GM12878 (cell line): ENCODE results near the gene GGACT. TPM values are rescaled to one million over a fixed set of nuclear protein-coding genes. Genes with fewer than 3 reads are reported as not detected.

ENCODE experiments used
- ATAC-seq: fragments of 200-7000 bp; cut with Tn5 transposase; 3 replicates; pipeline ENCODE4 v1.9.1; 2020; ENCODE audit warnings: mild to moderate bottlenecking, moderate library complexity
- BruUV-seq: library from RNA; stranded (reverse); fragments of 400-500 nt; replicated peaks from 2 replicates; lab custom pipeline; 2021; lab: Mats Ljungman, UMichigan
- CTCF ChIA-PET: fragments of 300-600 bp; sonication (Branson Sonifier 250); formaldehyde crosslinking; extraction: SDS; loops from one replicate; lab custom pipeline; 2021; ENCODE audit warnings: inconsistent platforms; lab: Yijun Ruan, JAX
- POLR2A ChIA-PET: fragments of 350-600 bp; formaldehyde crosslinking; extraction: SDS; loops from one replicate; lab custom pipeline; 2021; ENCODE audit warnings: inconsistent platforms; lab: Charles Lee
- RAD21 ChIA-PET: fragments of 300-600 bp; sonication (Branson Sonifier 250); formaldehyde crosslinking; loops from one replicate; lab custom pipeline; 2023; ENCODE audit warnings: antibody characterized with exemption; ENCODE audit not compliant: unreplicated experiment; lab: Charles Lee
- SMC1A ChIA-PET: fragments of 300-600 bp; sonication (Branson Sonifier 250); formaldehyde crosslinking; loops from one replicate; lab custom pipeline; 2023; ENCODE audit not compliant: unreplicated experiment, uncharacterized antibody; lab: Charles Lee
- DNase-seq: peaks from one replicate; pipeline ENCODE4 v3.0.0-alpha.2; 2011; ENCODE audit warnings: low read depth, low spot score
- FAIRE-seq: peaks from 3 replicates; lab custom pipeline; 2011; peaks lifted over from hg19 to GRCh38; lab: Jason Lieb, UNC
- H2AFZ ChIP-seq: 2 replicates; pipeline ENCODE4 v1.6.0; 2011; ENCODE audit warnings: low read depth, low read length, control low read depth; ENCODE audit not compliant: control insufficient read depth
- H3K27ac ChIP-seq: 2 replicates; pipeline ENCODE4 v1.5.1; 2011; ENCODE audit warnings: control low read depth; ENCODE audit not compliant: control insufficient read depth, insufficient read depth
- H3K27me3 ChIP-seq, 2 experiments: replicated peaks in 1 of 2; 2 replicates each; pipeline versions ENCODE4 v1.6.0 to v1.6.1; 2011; ENCODE audit warnings: low read length in 1 of 2; ENCODE audit not compliant: control insufficient read depth in 2 of 2, insufficient read depth in 2 of 2
- H3K36me3 ChIP-seq, 2 experiments: 2 replicates each; pipeline ENCODE4 v1.5.1; 2011; ENCODE audit warnings: low read length in 1 of 2; ENCODE audit not compliant: control insufficient read depth in 2 of 2, insufficient read depth in 2 of 2
- H3K4me1 ChIP-seq: 2 replicates; pipeline ENCODE4 v1.6.1; 2011; ENCODE audit warnings: mild to moderate bottlenecking, low read length, moderate library complexity, mixed read lengths; ENCODE audit not compliant: control insufficient read depth, insufficient read depth
- H3K4me2 ChIP-seq: 2 replicates; pipeline ENCODE4 v1.6.0; 2011; ENCODE audit warnings: control low read depth; ENCODE audit not compliant: control insufficient read depth, insufficient read depth
- H3K4me3 ChIP-seq: fragments of 200-600 bp; sonication (generic); 2 replicates; pipeline ENCODE4 v1.5.1; 2016
- H3K79me2 ChIP-seq: 2 replicates; pipeline ENCODE4 v1.6.0; 2011; ENCODE audit warnings: low read length; ENCODE audit not compliant: control insufficient read depth, insufficient read depth
- H3K9ac ChIP-seq: 2 replicates; pipeline ENCODE4 v1.8.0; 2011; ENCODE audit warnings: low read length, control low read depth, mixed read lengths; ENCODE audit not compliant: control insufficient read depth, insufficient read depth
- H3K9me3 ChIP-seq: replicated peaks from 3 replicates; pipeline ENCODE4 v1.5.1; 2011; ENCODE audit warnings: mild to moderate bottlenecking, low read length; ENCODE audit not compliant: control insufficient read depth, insufficient read depth
- H4K20me1 ChIP-seq: 2 replicates; pipeline ENCODE4 v1.6.0; 2011; ENCODE audit not compliant: control insufficient read depth, insufficient read depth
- BRCA1 ChIP-seq: IDR thresholded peaks from 2 replicates; pipeline ENCODE4 v1.6.1; 2011; ENCODE audit warnings: low read depth, low read length, improper control_type of control experiment
- CHD1 ChIP-seq: IDR thresholded peaks from 2 replicates; pipeline ENCODE4 v1.6.1; 2012; ENCODE audit warnings: low read depth, low read length, improper control_type of control experiment
- DPF2 ChIP-seq: fragments of 450-650 bp; IDR thresholded peaks from 2 replicates; pipeline ENCODE4 v1.6.1; 2017; ENCODE audit warnings: mild to moderate bottlenecking
- EGR1 ChIP-seq, 2 experiments: IDR thresholded peaks; 1 replicate in 1 of 2; 2 replicates in 1 of 2; pipeline ENCODE4 v1.6.1; 2011 to 2012; ENCODE audit warnings: low read depth in 2 of 2, low read length in 2 of 2, borderline replicate concordance in 1 of 2, mild to moderate bottlenecking in 1 of 2, moderate library complexity in 1 of 2
- EP300 ChIP-seq, 2 experiments: fragments of 150-350 bp in 1 of 2; IDR thresholded peaks; 2 replicates each; pipeline ENCODE4 v1.6.1; 2011 to 2012; ENCODE audit warnings: low read depth in 2 of 2, low read length in 2 of 2, borderline replicate concordance in 1 of 2, improper control_type of control experiment in 1 of 2, inconsistent platforms in 1 of 2; ENCODE audit not compliant: control insufficient read depth in 1 of 2
- FOS ChIP-seq: IDR thresholded peaks from 3 replicates; pipeline ENCODE4 v1.6.1; 2011; ENCODE audit warnings: borderline replicate concordance; ENCODE audit not compliant: insufficient read length; ENCODE audit errors: extremely low read depth
- HCFC1 ChIP-seq: fragments of 150-350 bp; IDR thresholded peaks from 2 replicates; pipeline ENCODE4 v1.6.1; 2014; ENCODE audit warnings: low read length
- IKZF2 ChIP-seq, 2 experiments: fragments of 450-650 bp; IDR thresholded peaks; 2 replicates each; pipeline ENCODE4 v1.6.1; 2017; ENCODE audit warnings: mild to moderate bottlenecking in 2 of 2, moderate library complexity in 2 of 2
- NR2C2 ChIP-seq: IDR thresholded peaks from 2 replicates; pipeline ENCODE4 v1.6.1; 2011; ENCODE audit warnings: borderline replicate concordance, low read depth; ENCODE audit not compliant: control insufficient read depth, insufficient read length
- RCOR1 ChIP-seq: conservative IDR thresholded peaks from 2 replicates; pipeline ENCODE4 v1.6.1; 2012; ENCODE audit warnings: low read depth, low read length, improper control_type of control experiment
- SIX5 ChIP-seq: IDR thresholded peaks from 2 replicates; pipeline ENCODE4 v1.6.1; 2011; ENCODE audit warnings: mild to moderate bottlenecking, low read depth, low read length, moderate library complexity; ENCODE audit not compliant: severe bottlenecking
- SMAD5 ChIP-seq: IDR thresholded peaks from 2 replicates; pipeline ENCODE4 v1.6.1; 2016; ENCODE audit warnings: antibody characterized with exemption, low read depth
- SPI1 ChIP-seq: IDR thresholded peaks from 2 replicates; pipeline ENCODE4 v1.6.1; 2011; ENCODE audit warnings: low read depth, mild to moderate bottlenecking, low read length, moderate library complexity, borderline replicate concordance; ENCODE audit not compliant: insufficient read depth
- SRF ChIP-seq, 2 experiments: IDR thresholded peaks; 2 replicates each; pipeline ENCODE4 v1.6.1; 2011; ENCODE audit warnings: low read depth in 2 of 2, low read length in 2 of 2, mild to moderate bottlenecking in 1 of 2, moderate library complexity in 1 of 2
- TBL1XR1 ChIP-seq: IDR thresholded peaks from 2 replicates; pipeline ENCODE4 v1.6.1; 2012; ENCODE audit warnings: low read depth, low read length, improper control_type of control experiment
- TCF7 ChIP-seq: IDR thresholded peaks from 2 replicates; pipeline ENCODE4 v1.6.1; 2014; ENCODE audit warnings: antibody characterized with exemption, borderline replicate concordance
- ZBTB4 ChIP-seq: fragments of 450-650 bp; formaldehyde crosslinking; IDR thresholded peaks from 2 replicates; pipeline ENCODE4 v1.4.0; 2022; ENCODE audit warnings: mild to moderate bottlenecking, moderate library complexity
- WGBS: methylation state at CpG from one replicate; pipeline ENCODE4 v1.1.6; 2016; ENCODE audit warnings: low lambda C conversion rate; ENCODE audit not compliant: insufficient replicate concordance, insufficient coverage; ENCODE audit errors: missing lambda C conversion rate; 5-methylcytosine and 5-hydroxymethylcytosine counted together
- in situ Hi-C: fragments of 300-500 bp; cut with MboI; formaldehyde crosslinking; loops from 9 replicates; pipeline ENCODE4 v1.14.3; 2018; ENCODE audit warnings: mixed read lengths
- intact Hi-C: fragments of 100-400 bp; cut with micrococcal nuclease; formaldehyde crosslinking; loops from one replicate; pipeline ENCODE4 v1.14.2; 2022; ENCODE audit not compliant: unreplicated experiment
- polyA plus RNA-seq, 11 experiments: library from polyadenylated mRNA; depleted of rRNA in 4 of 11; unstranded in 6 of 11; stranded (reverse) in 5 of 11; fragments of >200 nt; fragmentation: Nextera tagmentation in 4 of 11; fragmentation: Illumina TruSeq in 1 of 11; extraction: Ambion mirVana in 4 of 11; extraction: Trizol in 1 of 11; gene quantifications; 1 replicate in 1 of 11; 2 replicates in 10 of 11; pipeline versions ENCODE4 v1.2.1 to v1.2.3, GENCODE V29; 2011 to 2016; ENCODE audit warnings: inconsistent platforms in 2 of 11, missing spikeins in 2 of 11, low read depth in 1 of 11
- total RNA-seq, 4 experiments: library from RNA; depleted of rRNA in 3 of 4; stranded (reverse); fragments of >200 nt in 3 of 4; fragmentation: Illumina TruSeq in 1 of 4; extraction: Trizol in 1 of 4; gene quantifications; 2 replicates each; pipeline versions ENCODE4 v1.2.1 to v1.2.3, GENCODE V29; 2013 to 2021

GGACT gene
- total and polyA plus RNA-seq, 10 of the 15 experiments (the other 5 are each of a cell fraction or from before 2014, with no cell fraction given), result 0.61 to 8.8 (median 4.2) TPM

GRCh38 chr13:100600915-100601314, 12.3 kb upstream of the GGACT start:
- DNase-seq, result no peak
- no TSS peak for BruUV-seq
- no peak for ATAC-seq
- H3K4me2 ChIP-seq, result no peak overlapping the region
- intact Hi-C loops (no loop called here), in situ Hi-C loops (no loop called here)
- no peak overlapping the region for H3K9ac ChIP-seq
- no peaks in the 10 kb centered on the region for H3K79me2 ChIP-seq
- no peaks in the 10 kb centered on the region for H3K36me3 ChIP-seq
- H4K20me1 ChIP-seq, result no peaks in the 10 kb centered on the region
- no peak overlapping the region for H3K27ac ChIP-seq
- no peak overlapping the region for H3K4me3 ChIP-seq
- RAD21 ChIA-PET, result no interaction called here
- H2AFZ ChIP-seq, result no peak overlapping the region
- 66% methylated on average over 6 of the region's 6 CpGs for WGBS
- SMC1A ChIA-PET, result no interaction called here
- POLR2A ChIA-PET, result no interaction called here
- TF ChIP-seq FOS (no peak), TBL1XR1 (no peak), TCF7 (no peak), RCOR1 (no peak), HCFC1 (no peak), IKZF2 (IDR thresholded peaks at IDR 0.05) (no peak), NR2C2 (no peak), EP300 (IDR thresholded peaks at IDR 0.05; ENCODE audit: borderline replicate concordance in 1 of 2, control insufficient read depth in 1 of 2, low read depth in 2 of 2, low read length in 2 of 2) (no peak), BRCA1 (no peak), DPF2 (no peak), SPI1 (no peak), CHD1 (no peak), SIX5 (no peak), SRF (IDR thresholded peaks at IDR 0.05; ENCODE audit: low read depth in 2 of 2, low read length in 2 of 2) (no peak), ZBTB4 (CRISPR knock-in tag) (no peak), EGR1 (IDR thresholded peaks at IDR 0.05; ENCODE audit: borderline replicate concordance in 1 of 2, low read depth in 2 of 2, low read length in 2 of 2) (no peak), SMAD5 (no peak)
- no peak for FAIRE-seq
- H3K4me1 ChIP-seq, result no peaks in the 10 kb centered on the region
- CTCF ChIA-PET, result no interaction called here
- H3K9me3 ChIP-seq, result no peaks in the 10 kb centered on the region
- no peaks in the 10 kb centered on the region for H3K27me3 ChIP-seq
